HG03196 (cell line): Measurements from ENCODE around the gene UBA6.
A peak's percentile ranks its signal among the peaks of the same experiment; 100 is the strongest.
"Not testable (repeated sequence)": the region's sequence is repeated elsewhere in the genome, so short reads cannot be mapped to it uniquely, and the experiment has no call there.

ENCODE experiments used
- ATAC-seq: cut with Tn5 transposase; IDR thresholded peaks from one replicate; pipeline ENCODE4 v1.9.1; 2021; ENCODE audit not compliant: unreplicated experiment

Gene UBA6

GRCh38 chr4:67700738-67701516 lies at the start of gene UBA6:
TSS of gene UBA6 (minus strand) at chr4:67701155. CDS start at chr4:67701119, 36 bp downstream.
- ATAC-seq = peak; percentile 98

GRCh38 chr4:67750691-67751090 lies 49.7 kb upstream of the UBA6 start:
- no peak for ATAC-seq

- no peak for ATAC-seq
These were observed 48.3 kb upstream of the UBA6 start for GRCh38 chr4:67749286-67749685.

- ATAC-seq = no peak
These were observed 46.0 kb upstream of the UBA6 start for GRCh38 chr4:67746797-67747495.

- ATAC-seq = no peak
These were observed 43.8 kb upstream of the UBA6 start for GRCh38 chr4:67744561-67745283.

GRCh38 chr4:67743194-67743593 lies 42.2 kb upstream of the UBA6 start:
- no peak for ATAC-seq

GRCh38 chr4:67736262-67736661 lies 35.3 kb upstream of the UBA6 start:
- no peak for ATAC-seq

- ATAC-seq = no peak
These were observed 34.4 kb upstream of the UBA6 start for GRCh38 chr4:67735325-67735724.

- not testable (repeated sequence) for ATAC-seq
These were observed 29.6 kb upstream of the UBA6 start for GRCh38 chr4:67730511-67730910.

- ATAC-seq = no peak
These were observed 26.3 kb upstream of the UBA6 start for GRCh38 chr4:67727124-67727850.

GRCh38 chr4:67725981-67726380 lies 25.0 kb upstream of the UBA6 start:
- no peak for ATAC-seq

GRCh38 chr4:67725132-67725531 lies 24.2 kb upstream of the UBA6 start:
- no peak for ATAC-seq

GRCh38 chr4:67723949-67724348 lies 23.0 kb upstream of the UBA6 start:
- no peak for ATAC-seq

- no peak for ATAC-seq
These were observed 22.4 kb upstream of the UBA6 start for GRCh38 chr4:67723341-67723740.

- ATAC-seq = no peak
These were observed 21.0 kb upstream of the UBA6 start for GRCh38 chr4:67721770-67722597.

- no peak for ATAC-seq
These were observed 20.4 kb upstream of the UBA6 start for GRCh38 chr4:67721315-67721769.

- ATAC-seq = no peak
These were observed 19.1 kb upstream of the UBA6 start for GRCh38 chr4:67719953-67720617.

- no peak for ATAC-seq
These were observed 17.9 kb upstream of the UBA6 start for GRCh38 chr4:67718848-67719247.

GRCh38 chr4:67717586-67717985 lies 16.6 kb upstream of the UBA6 start:
- ATAC-seq = no peak

- no peak for ATAC-seq
These were observed 14.0 kb upstream of the UBA6 start for GRCh38 chr4:67714955-67715354.
